HG02885 (cell line): Measurements from ENCODE around the gene DCUN1D3.
"Not testable (repeated sequence)": the region's sequence is repeated elsewhere in the genome, so short reads cannot be mapped to it uniquely, and the experiment has no call there.

ENCODE experiments used
- ATAC-seq: cut with Tn5 transposase; IDR thresholded peaks from one replicate; pipeline ENCODE4 v1.9.1; 2021; ENCODE audit warnings: mild to moderate bottlenecking; ENCODE audit not compliant: unreplicated experiment, poor library complexity

Gene DCUN1D3, protein sequence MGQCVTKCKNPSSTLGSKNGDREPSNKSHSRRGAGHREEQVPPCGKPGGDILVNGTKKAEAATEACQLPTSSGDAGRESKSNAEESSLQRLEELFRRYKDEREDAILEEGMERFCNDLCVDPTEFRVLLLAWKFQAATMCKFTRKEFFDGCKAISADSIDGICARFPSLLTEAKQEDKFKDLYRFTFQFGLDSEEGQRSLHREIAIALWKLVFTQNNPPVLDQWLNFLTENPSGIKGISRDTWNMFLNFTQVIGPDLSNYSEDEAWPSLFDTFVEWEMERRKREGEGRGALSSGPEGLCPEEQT

DNA sequence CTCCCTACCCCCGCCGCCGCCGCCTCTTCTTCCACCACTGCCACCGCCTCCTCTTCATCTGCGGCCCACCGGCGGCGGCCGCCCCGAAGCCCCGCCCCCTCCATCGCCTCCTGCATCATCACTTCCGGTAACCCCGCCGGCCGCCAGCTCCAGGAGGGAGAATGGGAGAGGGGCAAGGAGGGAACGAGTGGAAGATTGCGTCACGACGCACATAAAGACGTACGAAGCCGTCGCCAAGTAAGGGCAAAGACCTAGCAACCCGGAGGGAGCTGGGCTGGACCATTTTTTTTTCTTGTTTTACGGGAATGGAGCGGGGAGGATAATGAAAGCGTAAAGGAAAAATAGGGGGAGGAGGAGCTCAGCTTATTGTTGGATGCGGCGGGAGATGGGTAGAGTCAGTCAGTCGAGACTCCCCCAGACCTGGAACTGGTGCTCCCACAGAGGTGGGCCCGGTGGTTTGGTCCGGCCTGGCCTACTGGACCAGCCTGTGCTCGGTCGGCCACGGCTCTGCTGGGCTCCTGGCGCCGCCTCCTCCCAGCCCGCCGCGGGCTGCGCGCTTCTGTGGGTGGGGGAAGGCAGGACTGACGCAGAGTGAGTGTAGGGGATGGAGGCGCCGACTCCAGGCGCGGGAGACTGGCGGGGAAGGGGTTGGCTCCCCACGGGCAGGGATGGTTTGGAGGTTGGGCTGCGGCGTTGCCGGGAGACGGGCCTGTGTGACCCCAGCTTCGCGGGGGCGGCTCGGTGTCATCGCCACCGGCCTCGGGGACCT, at the start of gene DCUN1D3, which contains the start of gene LYRM1:
Gene DCUN1D3, minus strand, starts transcription at position 60 of the 769 bp plus-strand sequence. CDS start 37,820 bp downstream, outside the sequence.
Gene LYRM1, plus strand, starts transcription at position 473 of the 769 bp plus-strand sequence. CDS start 14,785 bp downstream, outside the sequence.
- ATAC-seq: peak; percentile 76

DNA sequence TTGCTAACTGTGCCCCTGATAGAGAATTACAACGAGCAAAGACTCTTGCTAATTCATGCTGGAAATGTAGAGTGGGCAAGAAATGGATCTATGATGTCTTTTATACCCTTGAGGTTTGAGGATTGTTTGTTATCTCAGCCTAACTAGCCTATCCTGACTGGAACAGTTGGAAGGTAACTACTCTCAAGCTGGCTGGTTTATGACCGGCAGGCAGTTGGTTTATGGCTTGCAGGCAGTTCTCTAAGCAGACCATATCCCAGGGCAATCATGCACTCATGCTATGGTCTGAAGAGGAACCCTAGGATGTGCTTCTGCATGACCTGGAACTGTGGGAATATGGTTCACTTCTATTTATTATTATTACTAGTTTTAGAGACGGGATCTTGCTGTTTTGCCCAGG, 49.5 kb upstream of the DCUN1D3 start:
- no peak for ATAC-seq

DNA sequence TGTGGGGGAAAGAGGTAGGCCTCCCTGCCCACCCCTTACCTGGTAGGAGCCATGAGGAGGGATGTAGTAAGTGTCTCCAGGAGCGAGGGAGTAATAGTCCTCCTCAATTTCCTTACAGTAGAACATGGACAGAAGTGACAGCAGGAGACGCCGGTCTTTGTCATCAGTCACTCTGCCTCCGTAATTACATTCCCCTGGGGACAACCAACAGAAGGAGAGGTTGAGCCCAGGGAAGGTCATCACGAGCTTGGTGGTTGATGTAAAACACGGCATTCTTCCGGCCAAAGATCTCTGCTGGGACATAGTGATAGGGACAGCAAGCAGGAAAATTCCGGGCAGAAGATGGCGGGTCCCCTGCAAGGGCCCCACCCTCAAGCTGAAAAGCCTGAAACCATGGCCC, 48.3 kb upstream of the DCUN1D3 start:
- no peak for ATAC-seq

DNA sequence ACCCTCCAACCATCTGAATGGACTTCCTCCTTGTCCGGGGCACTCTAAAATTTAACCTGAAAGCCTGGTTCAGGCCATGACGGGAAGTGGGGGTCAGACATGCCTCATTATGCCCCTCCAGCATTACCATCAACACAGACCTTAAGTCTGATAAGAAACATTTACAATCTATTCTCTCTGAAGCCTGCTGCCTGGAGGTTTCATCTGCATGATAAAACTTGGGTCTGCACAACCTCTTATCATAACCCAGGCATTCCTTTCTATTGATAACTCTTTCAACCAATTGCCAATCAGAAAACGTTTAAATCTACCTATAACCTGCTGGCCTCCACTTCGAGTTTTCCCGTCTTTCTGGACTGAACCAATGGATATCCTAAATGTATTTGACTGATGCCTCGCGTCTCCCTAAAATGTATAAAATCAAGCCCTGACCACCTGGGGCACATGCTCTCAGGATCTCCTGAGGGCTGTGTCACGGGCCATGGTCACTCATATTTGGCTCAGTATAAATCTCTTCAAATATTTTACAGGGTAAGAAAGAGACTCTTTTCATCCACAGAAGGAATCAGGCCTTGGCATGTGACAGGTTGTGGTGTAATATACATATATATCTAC, 46.0 kb upstream of the DCUN1D3 start:
- ATAC-seq: no peak

DNA sequence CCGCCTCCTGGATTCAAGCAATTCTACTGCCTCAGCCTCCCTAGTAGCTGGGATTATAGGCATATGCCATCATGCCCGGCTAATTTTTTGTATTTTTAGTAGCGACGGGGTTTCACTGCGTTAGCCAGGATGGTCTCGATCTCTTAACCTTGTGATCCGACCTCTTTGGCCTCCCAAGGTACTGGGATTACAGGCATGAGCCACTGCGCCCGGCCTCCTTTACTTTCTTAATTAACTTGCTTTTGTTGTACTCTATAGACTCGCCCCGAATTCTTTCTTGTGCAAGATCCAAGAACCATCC, 45.4 kb upstream of the DCUN1D3 start:
- not testable (repeated sequence) for ATAC-seq

DNA sequence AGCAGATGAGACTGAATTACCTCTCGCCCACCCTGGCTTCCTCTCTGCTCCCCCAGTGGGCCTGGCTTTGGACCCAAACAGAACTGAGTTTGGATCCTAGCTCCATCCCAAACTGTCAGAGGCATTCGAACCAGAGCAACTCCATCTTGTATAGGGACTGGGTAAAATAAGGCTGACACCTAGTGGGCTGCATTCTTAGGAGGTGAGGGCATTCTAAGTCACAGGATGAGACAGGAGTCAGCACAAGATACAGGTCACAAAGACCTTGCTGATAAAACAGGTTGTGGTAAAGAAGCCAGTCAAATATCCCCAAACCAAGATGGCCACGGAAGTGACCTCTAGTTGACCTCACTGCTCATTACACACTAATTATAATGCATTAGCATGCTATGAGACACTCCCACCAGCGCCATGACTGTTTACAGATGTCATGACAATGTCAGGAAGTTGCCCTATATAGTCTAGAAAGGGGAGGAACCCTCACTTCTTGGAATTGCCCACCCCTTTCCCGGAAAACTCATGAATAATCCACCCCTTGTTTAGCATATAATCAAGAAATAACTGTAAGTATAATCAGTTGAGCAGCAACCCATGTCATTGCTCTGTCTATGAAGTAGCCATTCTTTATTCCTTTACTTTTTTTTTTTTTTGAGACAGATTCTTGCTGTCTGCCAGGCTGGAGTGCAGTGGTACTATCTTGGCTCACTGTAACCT, 44.9 kb upstream of the DCUN1D3 start:
- ATAC-seq: no peak

DNA sequence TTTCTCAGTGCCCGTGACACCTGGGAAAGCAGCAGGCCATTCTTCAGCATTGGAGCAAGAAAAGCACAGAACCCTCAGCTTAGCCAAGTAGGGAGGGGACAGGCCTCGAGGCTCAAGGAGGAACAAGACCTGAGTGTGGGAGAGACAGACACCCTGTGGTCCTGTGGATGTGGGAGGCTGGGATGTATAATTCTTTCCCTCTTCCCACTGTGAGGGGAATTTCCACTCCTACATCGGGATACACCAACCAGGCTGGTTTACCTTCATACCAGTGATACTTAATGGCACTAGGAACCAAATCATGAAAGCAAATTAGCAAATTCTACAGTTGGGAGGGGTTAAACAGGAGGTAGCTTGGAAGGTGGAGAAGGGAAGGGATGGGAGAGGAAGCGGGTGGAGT, 42.1 kb upstream of the DCUN1D3 start:
- ATAC-seq: no peak

DNA sequence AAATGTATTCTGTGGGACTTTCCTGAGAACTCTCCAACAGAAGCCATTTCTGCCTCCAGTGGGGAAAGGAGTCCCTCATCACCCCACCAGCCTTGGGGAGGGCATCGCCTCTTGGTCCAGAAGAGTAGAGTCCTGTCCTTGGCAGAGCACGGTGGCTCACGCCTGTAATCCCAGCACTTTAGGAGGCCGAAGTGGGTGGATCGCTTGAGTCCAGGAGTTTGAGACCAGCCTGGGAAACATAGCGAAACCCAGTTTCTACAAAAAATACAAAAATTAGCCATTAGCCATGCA, 41.4 kb upstream of the DCUN1D3 start:
- ATAC-seq: no peak

DNA sequence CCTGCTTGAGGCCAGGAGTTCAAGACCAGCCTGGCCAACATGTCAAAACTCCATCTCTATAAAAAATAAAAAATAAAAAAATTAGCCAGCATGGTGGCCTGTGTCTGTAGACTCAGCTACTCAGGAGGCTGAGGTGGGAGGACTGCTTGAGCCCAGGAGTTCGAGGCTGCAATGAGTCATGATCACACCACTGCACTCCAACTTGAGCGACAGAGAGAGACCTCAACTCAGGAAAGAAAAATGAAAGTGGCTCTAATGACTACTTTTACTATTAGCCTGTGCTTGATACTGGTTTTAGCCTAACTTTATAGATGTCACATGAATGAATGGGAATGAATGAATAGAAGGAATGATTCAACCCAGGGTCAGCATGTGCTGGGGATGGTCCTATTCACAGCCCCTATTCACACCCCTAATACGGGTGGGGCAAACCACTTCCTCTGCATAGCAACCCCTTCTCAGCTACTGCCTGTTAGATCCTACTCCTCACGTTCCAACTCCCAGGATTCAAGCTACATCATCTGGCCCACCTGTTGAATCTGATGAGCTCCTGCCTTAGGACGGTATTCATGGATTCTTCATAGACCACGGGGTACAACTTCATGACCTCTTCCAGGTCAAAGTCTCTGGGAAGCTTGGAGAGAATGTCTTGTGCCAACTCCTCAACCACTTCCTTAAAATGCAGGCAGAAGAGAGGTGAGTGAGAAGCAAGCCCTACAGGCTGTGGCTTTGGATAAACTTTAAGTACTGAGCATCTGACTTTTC, 40.9 kb upstream of the DCUN1D3 start:
- no peak for ATAC-seq

DNA sequence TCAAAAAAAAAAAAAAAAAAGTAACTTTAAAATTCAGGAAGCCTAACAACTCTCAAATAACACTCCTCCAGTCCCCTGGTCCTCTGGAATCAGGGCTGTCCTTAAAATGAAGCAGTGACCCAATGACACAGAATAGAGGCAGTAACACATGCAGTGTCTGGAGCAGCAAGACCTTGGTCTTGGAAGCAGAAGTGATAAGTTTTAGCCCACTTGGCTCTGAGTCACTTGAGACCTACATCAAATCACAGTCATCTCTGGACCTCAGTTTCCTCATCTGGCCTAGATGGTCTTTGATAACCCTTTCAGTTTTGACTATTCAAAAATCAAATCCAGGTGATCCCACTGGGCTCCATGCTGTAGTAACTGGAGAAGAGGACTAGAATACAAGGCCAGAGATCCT, 39.5 kb upstream of the DCUN1D3 start:
- ATAC-seq: no peak

DNA sequence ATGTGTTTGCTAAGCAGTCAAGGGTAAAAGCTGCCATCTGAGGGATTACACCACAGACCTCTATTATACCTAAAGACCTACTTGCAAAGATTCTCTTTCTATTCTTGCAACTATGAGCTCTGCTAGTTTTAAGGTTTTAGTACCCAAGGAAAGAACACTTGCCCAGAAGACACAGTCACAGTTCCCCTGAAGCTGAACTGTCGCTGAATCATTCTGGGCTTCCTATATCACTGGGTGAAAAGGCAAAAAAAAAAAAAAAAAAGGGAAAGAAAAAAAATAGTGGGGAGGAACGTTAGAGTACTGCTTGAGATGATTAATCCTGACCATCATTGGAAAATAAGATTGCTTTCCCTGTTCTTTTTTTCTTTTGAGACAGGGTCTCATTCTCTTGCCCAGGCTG, 38.3 kb upstream of the DCUN1D3 start:
- ATAC-seq: no peak

DNA sequence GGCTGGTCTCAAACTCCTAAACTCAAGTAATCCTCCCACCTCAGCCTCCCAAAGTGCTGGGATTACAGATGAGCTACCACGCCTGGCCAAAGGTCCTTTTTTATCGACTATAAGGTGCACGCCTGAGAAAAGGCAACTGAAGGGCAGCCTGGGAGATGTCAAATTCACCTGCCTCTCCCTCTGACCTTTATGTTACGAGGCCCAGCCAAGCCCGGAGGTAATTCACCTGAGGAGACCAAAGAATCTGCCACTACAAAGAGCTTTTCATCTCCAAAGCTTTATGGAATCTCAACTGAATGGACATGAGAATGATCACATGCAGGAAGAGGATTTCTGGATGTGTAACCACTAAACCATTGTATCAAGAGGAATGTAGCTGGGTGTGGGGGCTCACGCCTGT, 37.6 kb upstream of the DCUN1D3 start:
- ATAC-seq: no peak

DNA sequence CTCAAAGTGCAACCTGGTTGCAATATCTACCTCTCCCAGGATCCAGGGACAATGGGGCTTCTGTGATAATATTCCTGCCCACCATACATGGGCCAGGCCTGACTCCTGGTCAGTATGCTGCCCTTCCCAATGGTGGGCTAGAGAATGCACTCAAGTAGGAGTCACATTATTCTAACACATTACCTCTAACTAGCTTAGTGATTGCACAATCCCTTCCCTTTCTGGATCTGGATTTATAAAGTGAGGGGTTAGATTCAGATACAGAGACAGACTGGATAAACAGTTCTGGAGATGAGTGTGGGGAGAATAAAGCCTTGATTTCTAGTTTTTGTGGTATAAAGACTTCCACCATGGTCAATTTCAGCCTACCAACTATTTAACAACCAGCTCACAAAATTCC, 33.4 kb upstream of the DCUN1D3 start:
- no peak for ATAC-seq

DNA sequence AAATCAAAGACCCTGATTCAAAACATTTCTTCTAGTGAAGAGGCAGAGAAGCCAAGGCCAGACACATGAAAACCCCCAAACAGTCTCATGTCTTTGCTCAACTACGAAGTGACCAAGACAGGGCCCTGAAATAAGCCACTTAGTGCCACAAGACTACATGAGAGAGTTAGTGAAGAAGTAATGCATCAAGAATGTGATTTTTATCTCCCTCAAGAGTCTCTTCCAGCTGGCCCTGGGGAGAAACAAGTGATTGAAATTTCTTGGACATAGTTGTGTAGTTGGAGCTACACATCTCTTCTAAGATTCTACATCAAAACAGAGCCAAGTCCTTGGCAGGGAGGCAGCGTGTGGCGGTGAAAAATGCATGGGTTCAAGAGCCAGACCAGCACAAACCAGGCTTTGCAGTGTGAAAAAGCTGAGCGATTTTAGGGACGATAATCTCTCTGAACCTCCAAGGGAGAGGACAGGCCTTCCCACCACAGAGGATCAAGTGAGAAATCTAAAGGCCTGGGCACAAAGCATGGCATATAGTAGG, 31.0 kb upstream of the DCUN1D3 start:
- ATAC-seq: no peak

DNA sequence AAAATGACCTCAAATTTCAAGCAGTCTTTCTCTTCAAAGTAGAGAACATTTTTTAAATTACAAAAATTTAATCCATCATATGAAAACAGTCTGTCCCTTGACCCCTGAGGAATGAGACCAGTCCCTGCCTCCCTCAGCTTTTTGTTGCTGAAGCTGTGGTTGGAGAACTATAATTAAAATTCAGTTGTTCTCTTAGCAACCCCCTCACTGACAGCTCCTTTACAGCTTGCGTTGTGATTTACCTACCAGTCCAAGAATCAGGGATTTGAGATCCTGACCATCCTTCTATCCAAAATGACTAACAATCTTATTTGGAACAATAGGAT, 30.2 kb upstream of the DCUN1D3 start:
- ATAC-seq: no peak

DNA sequence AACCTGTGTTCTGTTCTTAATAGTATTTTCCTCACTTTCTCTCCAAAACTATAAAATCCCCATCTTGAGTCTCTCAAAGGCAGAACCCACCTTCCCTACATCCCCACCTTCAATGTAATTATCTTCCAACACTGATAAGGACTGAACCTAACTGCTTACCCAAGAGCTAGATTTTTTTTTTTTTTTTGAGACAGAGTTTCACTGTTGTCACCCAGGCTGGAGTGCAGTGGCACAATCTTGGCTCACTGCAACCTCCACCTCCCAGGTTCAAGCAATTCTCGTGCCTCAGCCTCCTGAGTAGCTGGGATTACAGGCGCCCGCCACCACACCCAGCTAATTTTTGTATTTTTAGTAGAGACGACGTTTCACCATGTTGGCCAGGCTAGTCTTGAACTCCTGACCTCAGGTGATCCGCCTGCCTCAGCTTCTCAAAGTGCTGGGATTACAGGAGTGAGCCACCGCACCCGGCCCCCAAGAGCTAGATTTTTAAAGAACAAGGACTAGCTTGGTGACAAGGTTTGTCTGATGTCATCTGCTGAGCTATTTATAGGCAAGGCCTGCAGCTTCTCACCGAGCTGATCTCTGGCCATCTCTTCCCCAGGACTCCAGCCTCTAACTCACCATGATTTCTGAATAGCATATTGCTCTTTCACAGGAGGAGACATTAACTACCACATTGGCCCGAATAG, 29.7 kb upstream of the DCUN1D3 start:
- not testable (repeated sequence) for ATAC-seq

DNA sequence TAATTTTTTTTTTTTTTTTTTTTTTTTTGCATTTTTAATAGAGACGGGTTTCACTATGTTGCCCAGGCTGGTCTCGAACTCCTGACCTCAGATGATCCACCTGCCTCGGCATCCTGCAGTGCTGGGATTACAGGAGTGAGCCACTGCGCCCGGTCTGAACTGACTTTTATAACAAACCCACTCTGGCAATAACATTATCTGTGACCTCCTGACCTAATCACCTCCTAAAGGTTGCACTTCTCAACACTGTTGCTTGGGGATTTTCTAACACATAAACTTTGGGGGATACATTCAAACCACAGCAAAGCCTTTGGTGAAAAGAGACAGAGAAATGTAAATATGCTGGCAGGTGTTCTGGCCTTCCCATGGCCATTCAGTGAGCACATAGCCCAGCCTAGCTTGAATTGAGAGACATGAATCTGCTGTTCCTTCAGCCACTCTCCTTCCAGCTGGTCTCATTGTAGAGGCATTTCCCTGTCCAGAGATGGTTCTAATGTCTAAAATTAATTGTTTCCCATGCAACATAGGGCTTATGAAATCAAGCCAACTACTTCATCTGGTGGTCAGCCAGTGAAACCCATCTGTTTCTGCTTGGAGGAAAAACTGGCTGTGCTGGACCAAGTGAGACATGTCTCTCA, 28.7 kb upstream of the DCUN1D3 start:
- no peak for ATAC-seq

DNA sequence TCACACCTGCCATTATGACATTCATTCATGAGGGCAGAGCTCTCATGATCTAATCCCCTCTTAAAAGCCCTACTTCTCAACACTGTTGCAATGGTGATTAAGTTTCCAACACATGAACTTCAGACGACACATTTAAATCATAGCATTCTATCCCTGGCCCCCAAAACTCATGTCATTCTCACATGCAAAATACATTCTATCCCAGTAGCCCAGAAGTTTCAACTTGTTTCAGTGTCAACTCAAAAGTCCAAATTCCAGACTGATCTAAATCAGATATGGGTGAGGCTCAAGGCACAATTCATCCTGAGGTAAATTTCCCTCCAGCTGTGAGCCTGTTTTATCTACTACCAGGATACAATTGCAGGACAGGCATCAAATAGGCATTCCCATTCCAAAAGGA, 25.6 kb upstream of the DCUN1D3 start:
- no peak for ATAC-seq

DNA sequence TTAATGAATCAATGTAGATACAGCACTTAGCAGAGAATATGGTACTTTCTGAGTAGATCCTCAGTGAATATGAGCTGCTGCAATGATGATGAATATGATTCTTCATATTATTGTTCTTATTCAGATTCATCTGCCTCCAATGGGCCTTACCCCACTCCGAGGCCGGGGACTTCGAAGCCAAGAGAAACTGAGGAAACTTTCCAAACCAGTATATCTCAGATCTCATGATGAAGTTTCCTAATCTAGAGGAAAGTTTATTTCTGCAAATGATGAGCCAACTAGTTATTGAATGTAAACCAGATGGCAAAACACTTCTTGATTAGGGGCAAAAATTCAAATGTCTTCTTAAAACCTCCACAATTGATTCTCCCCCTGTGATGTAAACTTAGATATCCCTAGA, 23.7 kb upstream of the DCUN1D3 start:
- no peak for ATAC-seq
